Stomach (tissue), 4 donors: ENCODE results near the gene MEX3A.

Experiments
- CTCF ChIP-seq, 7 experiments: fragments of 450-650 bp in 4 of 7; fragments of 200-600 bp in 3 of 7; sonication (generic) in 3 of 7; IDR thresholded peaks; one replicate each; pipeline ENCODE4 v1.5.1; 2016 to 2019; ENCODE audit warnings: antibody characterized with exemption in 7 of 7, control low read depth in 2 of 7, mild to moderate bottlenecking in 1 of 7
- EP300 ChIP-seq: sonication (generic); formaldehyde crosslinking; IDR thresholded peaks from one replicate; pipeline ENCODE4 v1.6.1; 2017; ENCODE audit warnings: antibody characterized with exemption
- POLR2A ChIP-seq, 4 donors: fragments of 450-650 bp; IDR thresholded peaks; one replicate each; pipeline ENCODE4 v1.6.1; 2016; ENCODE audit warnings: antibody characterized with exemption in 4 of 4, control low read depth in 2 of 4, mild to moderate bottlenecking in 1 of 4, moderate library complexity in 1 of 4
- POLR2AphosphoS5 ChIP-seq, 3 donors: sonication (generic); formaldehyde crosslinking; IDR thresholded peaks; one replicate each; pipeline ENCODE4 v1.6.1; 2016; ENCODE audit warnings: antibody characterized with exemption in 3 of 3

GRCh38 chr1:156112276-156113137 lies 30.2 kb upstream of the MEX3A start:
- TF ChIP-seq CTCF (IDR thresholded peaks at IDR 0.05) (no peak), POLR2A (IDR thresholded peaks at IDR 0.05) (no peak), POLR2AphosphoS5 (IDR thresholded peaks at IDR 0.05) (no peak), EP300 (peak; percentile 42)
